WTC11 (cell line): ENCODE results near the gene RARB. TPM values are rescaled to one million over a fixed set of nuclear protein-coding genes. Genes with fewer than 3 reads are reported as not detected.

Experiments
- ATAC-seq: fragments of 200-7000 bp; cut with Tn5 transposase; 2 replicates; pipeline ENCODE4 v1.10.0; 2021; ENCODE audit warnings: mild to moderate bottlenecking, moderate library complexity
- CTCF ChIA-PET: fragments of 300-600 bp; sonication (Branson Sonifier 250); formaldehyde crosslinking; loops from one replicate; lab custom pipeline; 2021; ENCODE audit warnings: antibody characterized with exemption; lab: Charles Lee
- POLR2A ChIA-PET: fragments of 350-600 bp; sonication (Branson Sonifier 250); formaldehyde crosslinking; loops from one replicate; lab custom pipeline; 2021; ENCODE audit warnings: antibody characterized with exemption; lab: Charles Lee
- DNase-seq: peaks from one replicate; pipeline ENCODE4 v3.0.0; 2021; ENCODE audit warnings: low spot score
- H3K27ac Mint-ChIP-seq: 2 replicates; pipeline ENCODE4 v1.8.0; 2021; ENCODE audit warnings: mixed read lengths
- H3K27me3 Mint-ChIP-seq: 2 replicates; pipeline ENCODE4 v1.8.0; 2021; ENCODE audit warnings: low read depth, mild to moderate bottlenecking, moderate library complexity, mixed read lengths
- H3K36me3 Mint-ChIP-seq: 2 replicates; pipeline ENCODE4 v1.8.0; 2021; ENCODE audit warnings: mixed read lengths
- H3K4me1 Mint-ChIP-seq: 2 replicates; pipeline ENCODE4 v1.8.0; 2022; ENCODE audit warnings: mixed read lengths
- H3K4me3 Mint-ChIP-seq: 2 replicates; pipeline ENCODE4 v1.8.0; 2021; ENCODE audit warnings: mild to moderate bottlenecking, moderate library complexity, mixed read lengths
- H3K9me3 Mint-ChIP-seq: 2 replicates; pipeline ENCODE4 v1.8.0; 2021; ENCODE audit warnings: mixed read lengths
- NFYB ChIP-seq: sonication (generic); formaldehyde crosslinking; conservative IDR thresholded peaks from 2 replicates; pipeline ENCODE4 v1.8.0; 2022; ENCODE audit warnings: low read depth, missing genetic modification reagents
- total RNA-seq: library from RNA; stranded (reverse); gene quantifications from 3 replicates; pipeline ENCODE4 v1.2.3, GENCODE V29; 2021
- TF ChIP-seq, protein P1 (sequence below): fragments of 250-450 bp; sonication (Bioruptor Pico); IDR thresholded peaks from 2 replicates; pipeline ENCODE4 v1.9.0; 2021; ENCODE audit warnings: moderate library complexity, mild to moderate bottlenecking, inconsistent platforms, borderline replicate concordance

The RARB gene
- total RNA-seq, 1 experiment from 2014 or later: not detected

DNA sequence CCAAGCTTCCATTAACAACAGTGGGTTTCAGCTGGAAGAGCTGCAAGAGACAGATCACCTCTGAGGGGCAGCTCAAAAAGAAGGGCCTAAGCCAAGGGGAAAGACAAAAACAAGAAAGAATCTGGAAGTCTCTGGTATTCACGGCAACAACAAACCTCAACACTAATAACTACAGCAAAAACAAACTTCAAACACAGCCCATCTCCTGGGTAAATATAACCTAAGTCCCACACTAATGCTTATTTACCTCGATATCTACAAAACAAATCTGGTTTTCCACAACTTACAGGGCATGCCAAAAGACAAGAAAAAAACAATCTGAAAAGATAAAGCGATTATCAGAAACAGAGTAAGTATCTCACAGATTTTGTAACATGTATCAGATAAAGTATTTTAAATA is 207.0 kb downstream of the RARB start:
- POLR2A ChIA-PET: no interaction called here
- H3K4me1 Mint-ChIP-seq: peaks cover 16% of the 10 kb centered on the region
- TF ChIP-seq, protein P1, sequence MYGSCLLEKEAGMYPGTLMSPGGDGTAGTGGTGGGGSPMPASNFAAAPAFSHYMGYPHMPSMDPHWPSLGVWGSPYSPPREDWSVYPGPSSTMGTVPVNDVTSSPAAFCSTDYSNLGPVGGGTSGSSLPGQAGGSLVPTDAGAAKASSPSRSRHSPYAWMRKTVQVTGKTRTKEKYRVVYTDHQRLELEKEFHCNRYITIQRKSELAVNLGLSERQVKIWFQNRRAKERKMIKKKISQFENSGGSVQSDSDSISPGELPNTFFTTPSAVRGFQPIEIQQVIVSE (CRISPR knock-in tag): no peak
- no peak for TF ChIP-seq NFYB
- TF ChIP-seq, all 79 proteins: peak for 0
- Mint-ChIP-seq H3K9me3 (no peaks in the 10 kb centered on the region), H3K27me3 (no peaks in the 10 kb centered on the region), H3K4me3 (no peak overlapping the region), H3K36me3 (peaks cover 38% of the 10 kb centered on the region), H3K27ac (peak overlapping the region; percentile 73)
- ATAC-seq: no peak
- DNase-seq: no peak
- CTCF ChIA-PET: interaction anchor here (1.2 kb wide), 1 partner anchor 13 kb away, joined by 4 read pairs; no protein-coding TSS in a partner anchor

Other genes with a start within 250 kb of the RARB start
- 151 to 167 TPM (median 160 TPM) in 3 replicates for gene TOP2B, start 236.6 kb downstream of the RARB start, total RNA-seq